ENCODE measurements around the gene WDR90. TPM values are rescaled to one million over a fixed set of nuclear protein-coding genes. Genes with fewer than 3 reads are reported as not detected.
A peak's percentile ranks its signal among the peaks of the same experiment; 100 is the strongest.
"Not testable (repeated sequence)": the region's sequence is repeated elsewhere in the genome, so short reads cannot be mapped to it uniquely, and the experiment has no call there.

WDR90 gene
- polyA plus RNA-seq, 1 donor = 42.2 TPM

GRCh38 chr16:685967-686366 lies 36.8 kb downstream of the WDR90 start:
- DNase-seq = no peak

GRCh38 chr16:686459-687260 lies 37.5 kb downstream of the WDR90 start:
- no peak for DNase-seq

GRCh38 chr16:687499-687898 lies 38.3 kb downstream of the WDR90 start:
- DNase-seq = no peak

GRCh38 chr16:689175-689897 lies 40.2 kb downstream of the WDR90 start:
- no peak for DNase-seq

- DNase-seq = not testable (repeated sequence)
Measured at GRCh38 chr16:691242-691641, 42.1 kb downstream of the WDR90 start.

- no peak for DNase-seq
Measured at GRCh38 chr16:692356-693108, 43.4 kb downstream of the WDR90 start.

GRCh38 chr16:693364-693763 lies 44.2 kb downstream of the WDR90 start:
- DNase-seq = no peak

- no peak for DNase-seq
Measured at GRCh38 chr16:693766-694165, 44.6 kb downstream of the WDR90 start.

GRCh38 chr16:694187-694862 lies 45.2 kb downstream of the WDR90 start:
- no peak for DNase-seq

- DNase-seq = no peak
Measured at GRCh38 chr16:694863-695354, 45.7 kb downstream of the WDR90 start.

- DNase-seq = no peak
Measured at GRCh38 chr16:695355-696089, 46.4 kb downstream of the WDR90 start.

- no peak for DNase-seq
Measured at GRCh38 chr16:698911-699671, 49.9 kb downstream of the WDR90 start.

- peak; percentile 49 for DNase-seq
Measured at GRCh38 chr16:700684-701584, 51.8 kb downstream of the WDR90 start.

- no peak for DNase-seq
Measured at GRCh38 chr16:702341-702740, 53.2 kb downstream of the WDR90 start.

GRCh38 chr16:703406-703805 lies 54.2 kb downstream of the WDR90 start:
- DNase-seq = no peak

GRCh38 chr16:704047-704446 lies 54.9 kb downstream of the WDR90 start:
- no peak for DNase-seq

GRCh38 chr16:704552-705380 lies 55.6 kb downstream of the WDR90 start:
- no peak for DNase-seq

- DNase-seq = no peak
Measured at GRCh38 chr16:705431-706188, 56.4 kb downstream of the WDR90 start, which contains the start of gene FBXL16. Gene FBXL16, minus strand, starts transcription at chr16:705801. Its CDS starts 8,396 bp downstream, at chr16:697405.
